Measurements from ENCODE around the gene TIMMDC1. TPM values are rescaled to one million over a fixed set of nuclear protein-coding genes. Genes with fewer than 3 reads are reported as not detected.
A peak's percentile ranks its signal among the peaks of the same experiment; 100 is the strongest.

The TIMMDC1 gene
- total and polyA plus RNA-seq, 2 donors, result 70.6 to 133 TPM

DNA sequence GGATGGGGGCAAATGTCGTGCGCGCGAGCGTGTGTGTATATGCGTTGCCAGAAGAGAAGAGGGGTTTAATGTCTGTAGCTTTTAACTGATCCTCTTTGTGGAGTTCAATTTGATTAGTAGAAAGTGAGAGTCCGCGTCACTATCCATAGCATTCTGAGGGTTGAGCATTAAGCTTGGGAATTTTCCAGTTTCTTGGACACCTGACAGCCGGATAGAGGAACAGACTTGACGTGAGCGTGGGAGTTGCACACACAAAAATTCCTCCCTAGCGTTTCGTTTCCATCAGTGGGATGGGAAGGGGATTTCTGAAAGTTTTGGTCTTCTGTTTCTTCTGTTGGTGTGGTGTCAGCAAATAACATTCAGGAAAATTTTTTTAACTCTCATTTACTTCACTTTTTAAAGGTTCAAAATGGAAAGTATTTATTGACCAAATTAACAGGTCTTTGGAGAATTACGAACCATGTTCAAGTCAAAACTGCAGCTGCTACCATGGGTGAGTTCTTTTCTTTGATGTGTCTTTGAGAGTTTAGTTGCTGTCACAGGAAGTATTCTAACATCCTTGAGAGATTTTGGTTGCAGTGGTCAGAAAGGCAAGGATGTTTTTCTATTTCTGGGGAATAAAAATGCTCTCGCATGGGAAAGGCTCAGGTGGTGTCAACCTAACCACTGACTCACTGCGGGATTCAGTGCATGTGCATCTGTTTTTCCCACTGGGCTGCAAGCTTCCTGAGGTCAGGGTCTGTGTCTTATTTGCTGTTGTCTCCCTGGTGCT, 28.7 kb upstream of the TIMMDC1 start:
- peak overlapping the region; percentile 84 to 95 for H3K4me3 ChIP-seq (ENCODE audit: low read length in 2 of 2)
- H3K27me3 ChIP-seq (ENCODE audit: control insufficient read depth in 2 of 2, insufficient read depth in 1 of 2, low read length in 1 of 2), result no peaks in the 10 kb centered on the region
- peak in 6 of 9 donors; percentile 6 to 50 (median 24) for DNase-seq (ENCODE audit: low read depth in 6 of 9, low spot score in 9 of 9)
- no peaks in the 10 kb centered on the region for H3K9me3 ChIP-seq (ENCODE audit: control insufficient read depth in 2 of 2, insufficient read depth in 1 of 2, low read length in 1 of 2)
- WGBS, result 11% methylated on average over 16 of the region's 16 CpGs
- H3K4me1 ChIP-seq (ENCODE audit: control insufficient read depth in 2 of 2, insufficient read depth in 2 of 2, low read length in 2 of 2), result peaks cover 6 to 18% of the 10 kb centered on the region in 2 donors
- peaks cover 9 to 26% of the 10 kb centered on the region in 2 donors for H3K36me3 ChIP-seq (ENCODE audit: control insufficient read depth in 2 of 2, insufficient read depth in 2 of 2, low read length in 1 of 2)
- H3K27ac ChIP-seq (ENCODE audit: low read depth in 1 of 2, low read length in 1 of 2), result peak overlapping the region; percentile 46 to 80

DNA sequence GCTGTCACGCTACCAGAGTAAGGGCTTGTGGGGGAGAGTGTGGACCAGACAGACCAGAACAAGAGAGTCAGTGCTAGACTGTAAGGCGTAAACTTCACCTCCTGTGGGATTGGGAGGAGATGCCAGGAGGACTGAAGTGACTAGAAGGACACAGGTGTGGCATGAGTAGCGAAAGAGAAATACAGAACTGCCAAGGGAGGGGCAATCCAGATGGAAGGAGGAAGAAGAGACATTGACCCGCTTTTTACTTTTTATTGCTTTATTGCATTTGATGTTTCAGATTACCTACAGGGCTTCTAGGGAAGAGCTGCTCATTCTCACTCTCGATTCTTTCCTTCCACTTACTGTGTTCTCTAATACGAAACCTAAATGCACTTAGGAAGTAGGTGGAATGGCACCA, 27.5 kb upstream of the TIMMDC1 start:
- peaks cover 6 to 18% of the 10 kb centered on the region in 2 donors for H3K4me1 ChIP-seq (ENCODE audit: control insufficient read depth in 2 of 2, insufficient read depth in 2 of 2, low read length in 2 of 2)
- no peak for DNase-seq (ENCODE audit: low read depth in 6 of 9, low spot score in 9 of 9)
- no peaks in the 10 kb centered on the region for H3K9me3 ChIP-seq (ENCODE audit: control insufficient read depth in 2 of 2, insufficient read depth in 1 of 2, low read length in 1 of 2)
- 96% methylated on average over 6 of the region's 6 CpGs for WGBS
- H3K27ac ChIP-seq (ENCODE audit: low read depth in 1 of 2, low read length in 1 of 2), result no peak overlapping the region
- H3K4me3 ChIP-seq (ENCODE audit: low read length in 2 of 2), result no peak overlapping the region
- H3K27me3 ChIP-seq (ENCODE audit: control insufficient read depth in 2 of 2, insufficient read depth in 1 of 2, low read length in 1 of 2), result no peaks in the 10 kb centered on the region
- peaks cover 9 to 27% of the 10 kb centered on the region in 2 donors for H3K36me3 ChIP-seq (ENCODE audit: control insufficient read depth in 2 of 2, insufficient read depth in 2 of 2, low read length in 1 of 2)

DNA sequence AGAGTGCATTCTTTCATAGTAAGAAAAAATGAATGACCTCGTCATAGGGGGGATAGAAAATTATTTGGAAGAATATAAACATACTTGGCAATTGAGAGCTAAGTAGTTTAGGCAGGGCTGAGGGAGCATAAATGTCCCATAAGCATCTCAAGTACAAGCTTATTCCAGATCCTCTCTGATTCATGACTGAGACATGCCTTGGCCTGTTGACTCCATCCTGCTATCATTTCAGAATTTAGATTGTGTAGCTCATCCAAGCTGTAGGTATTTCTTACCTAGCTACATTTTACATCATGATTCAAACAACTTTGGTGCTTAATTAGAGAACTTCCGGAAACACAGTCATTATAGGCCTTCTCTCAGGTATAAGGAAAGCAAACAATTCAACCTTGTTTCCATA, 17.3 kb upstream of the TIMMDC1 start:
- Histone ChIP-seq H3K4me3 (ENCODE audit: low read length in 2 of 2) (no peak overlapping the region), H3K9me3 (ENCODE audit: control insufficient read depth in 2 of 2, insufficient read depth in 1 of 2, low read length in 1 of 2) (no peaks in the 10 kb centered on the region), H3K36me3 (ENCODE audit: control insufficient read depth in 2 of 2, insufficient read depth in 2 of 2, low read length in 1 of 2) (peaks cover 22 to 45% of the 10 kb centered on the region in 2 donors), H3K27me3 (ENCODE audit: control insufficient read depth in 2 of 2, insufficient read depth in 1 of 2, low read length in 1 of 2) (no peaks in the 10 kb centered on the region), H3K4me1 (ENCODE audit: control insufficient read depth in 2 of 2, insufficient read depth in 2 of 2, low read length in 2 of 2) (no peaks in the 10 kb centered on the region), H3K27ac (ENCODE audit: low read depth in 1 of 2, low read length in 1 of 2) (no peak overlapping the region)
- WGBS, result 95% methylated on average over 2 of the region's 2 CpGs
- no peak for DNase-seq (ENCODE audit: low read depth in 6 of 9, low spot score in 9 of 9)

DNA sequence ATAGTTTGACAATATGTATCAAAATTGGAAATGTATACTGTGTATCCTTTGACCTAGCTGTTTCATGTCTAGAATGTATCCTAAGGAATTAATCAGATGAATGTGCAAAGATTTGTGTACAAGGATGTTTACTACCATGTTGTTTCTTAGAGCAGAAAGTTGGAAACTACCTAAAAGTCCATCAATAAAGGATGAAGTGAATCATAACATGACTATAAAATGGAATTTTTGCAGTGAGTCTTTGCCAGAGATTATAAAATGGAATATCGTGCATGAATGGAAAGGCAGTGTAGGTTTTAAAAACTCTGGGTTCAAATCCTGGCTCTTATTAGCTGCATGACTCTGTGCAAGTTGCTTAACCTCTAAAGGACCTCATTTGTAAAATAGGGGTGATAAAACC, 15.2 kb upstream of the TIMMDC1 start:
- no peak for DNase-seq (ENCODE audit: low read depth in 6 of 9, low spot score in 9 of 9)
- no peaks in the 10 kb centered on the region for H3K9me3 ChIP-seq (ENCODE audit: control insufficient read depth in 2 of 2, insufficient read depth in 1 of 2, low read length in 1 of 2)
- H3K27me3 ChIP-seq (ENCODE audit: control insufficient read depth in 2 of 2, insufficient read depth in 1 of 2, low read length in 1 of 2), result no peaks in the 10 kb centered on the region
- peaks cover 17 to 45% of the 10 kb centered on the region in 2 donors for H3K36me3 ChIP-seq (ENCODE audit: control insufficient read depth in 2 of 2, insufficient read depth in 2 of 2, low read length in 1 of 2)
- WGBS, result 94% methylated on average over 1 of the region's 1 CpG
- no peak overlapping the region for H3K27ac ChIP-seq (ENCODE audit: low read depth in 1 of 2, low read length in 1 of 2)
- H3K4me1 ChIP-seq (ENCODE audit: control insufficient read depth in 2 of 2, insufficient read depth in 2 of 2, low read length in 2 of 2), result no peaks in the 10 kb centered on the region
- no peak overlapping the region for H3K4me3 ChIP-seq (ENCODE audit: low read length in 2 of 2)

DNA sequence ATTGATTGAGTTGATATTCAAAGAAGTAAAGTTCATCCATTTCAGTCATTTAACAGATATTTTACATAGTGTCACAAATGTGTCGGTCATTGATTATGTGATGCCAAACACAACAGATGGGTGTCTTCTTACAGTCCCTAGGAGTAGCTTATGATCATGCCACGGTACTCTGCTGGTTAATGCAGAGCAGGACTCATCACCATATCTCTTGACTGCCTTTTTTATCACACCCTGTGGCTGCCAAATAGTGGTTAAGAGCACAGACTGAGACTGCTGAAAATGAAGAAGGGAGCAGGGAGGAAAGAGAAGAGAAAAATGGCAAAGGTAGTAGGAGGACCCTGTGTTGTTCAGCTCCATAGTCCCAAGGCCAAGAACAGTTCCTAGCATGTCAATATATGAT, 12.8 kb upstream of the TIMMDC1 start:
- H3K9me3 ChIP-seq (ENCODE audit: control insufficient read depth in 2 of 2, insufficient read depth in 1 of 2, low read length in 1 of 2), result no peaks in the 10 kb centered on the region
- no peak for DNase-seq (ENCODE audit: low read depth in 6 of 9, low spot score in 9 of 9)
- no peaks in the 10 kb centered on the region for H3K4me1 ChIP-seq (ENCODE audit: control insufficient read depth in 2 of 2, insufficient read depth in 2 of 2, low read length in 2 of 2)
- 95% methylated on average over 2 of the region's 2 CpGs for WGBS
- H3K4me3 ChIP-seq (ENCODE audit: low read length in 2 of 2), result no peak overlapping the region
- peaks cover 31 to 51% of the 10 kb centered on the region in 2 donors for H3K36me3 ChIP-seq (ENCODE audit: control insufficient read depth in 2 of 2, insufficient read depth in 2 of 2, low read length in 1 of 2)
- no peaks in the 10 kb centered on the region for H3K27me3 ChIP-seq (ENCODE audit: control insufficient read depth in 2 of 2, insufficient read depth in 1 of 2, low read length in 1 of 2)
- no peak overlapping the region for H3K27ac ChIP-seq (ENCODE audit: low read depth in 1 of 2, low read length in 1 of 2)

DNA sequence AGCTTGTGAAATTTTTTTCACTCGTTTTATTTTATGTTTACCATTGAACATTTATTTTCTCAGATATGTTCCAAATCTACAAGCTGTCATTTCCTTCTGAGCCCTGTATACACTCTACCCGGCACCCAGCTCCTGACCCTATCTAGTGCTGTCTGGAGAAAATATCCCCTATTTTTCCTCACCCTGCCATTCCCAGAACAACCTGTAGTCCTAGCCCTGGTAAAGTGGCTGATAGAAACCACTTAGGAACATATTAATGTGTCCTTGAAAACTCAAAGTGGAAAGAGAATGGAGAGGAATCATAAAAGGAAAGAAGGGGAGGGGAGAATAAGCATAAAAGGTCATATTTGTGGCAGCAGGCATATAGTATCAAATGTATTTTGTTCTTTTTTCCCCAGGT, 8.2 kb upstream of the TIMMDC1 start:
- peaks cover 28 to 47% of the 10 kb centered on the region in 2 donors for H3K36me3 ChIP-seq (ENCODE audit: control insufficient read depth in 2 of 2, insufficient read depth in 2 of 2, low read length in 1 of 2)
- whole genome bisulfite sequencing, result over 99% methylated on average over 2 of the region's 2 CpGs
- no peak for DNase-seq (ENCODE audit: low read depth in 6 of 9, low spot score in 9 of 9)

DNA sequence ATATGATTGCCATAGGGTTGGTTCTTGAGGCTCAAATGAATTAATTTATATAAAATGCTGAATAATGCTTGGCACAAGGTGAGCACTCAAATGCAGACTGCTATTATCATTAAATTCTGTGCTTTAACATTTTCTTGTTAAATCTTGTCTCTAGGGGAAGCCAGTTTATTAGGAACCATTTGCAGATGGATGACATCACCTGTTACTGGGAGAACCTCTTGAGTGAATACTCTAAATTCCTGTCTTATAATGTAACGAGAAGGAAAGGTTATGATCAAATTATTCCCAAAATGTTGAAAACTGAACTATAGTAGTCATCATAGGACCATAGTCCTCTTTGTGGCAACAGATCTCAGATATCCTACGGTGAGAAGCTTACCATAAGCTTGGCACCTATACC, 6.2 kb upstream of the TIMMDC1 start:
- DNase-seq (ENCODE audit: low read depth in 6 of 9, low spot score in 9 of 9), result no peak
- Histone ChIP-seq H3K4me3 (ENCODE audit: low read length in 2 of 2) (no peak overlapping the region), H3K4me1 (ENCODE audit: control insufficient read depth in 2 of 2, insufficient read depth in 2 of 2, low read length in 2 of 2) (no peaks in the 10 kb centered on the region), H3K27me3 (ENCODE audit: control insufficient read depth in 2 of 2, insufficient read depth in 1 of 2, low read length in 1 of 2) (no peaks in the 10 kb centered on the region), H3K27ac (ENCODE audit: low read depth in 1 of 2, low read length in 1 of 2) (no peak overlapping the region), H3K36me3 (ENCODE audit: control insufficient read depth in 2 of 2, insufficient read depth in 2 of 2, low read length in 1 of 2) (peaks cover 14 to 27% of the 10 kb centered on the region in 2 donors), H3K9me3 (ENCODE audit: control insufficient read depth in 2 of 2, insufficient read depth in 1 of 2, low read length in 1 of 2) (no peaks in the 10 kb centered on the region)
- WGBS, result 98% methylated on average over 2 of the region's 2 CpGs

More for the DNA sequence above, 8.2 kb upstream of the TIMMDC1 start:
- Histone ChIP-seq H3K4me1 (ENCODE audit: control insufficient read depth in 2 of 2, insufficient read depth in 2 of 2, low read length in 2 of 2) (no peaks in the 10 kb centered on the region), H3K4me3 (ENCODE audit: low read length in 2 of 2) (no peak overlapping the region), H3K27ac (ENCODE audit: low read depth in 1 of 2, low read length in 1 of 2) (no peak overlapping the region), H3K9me3 (ENCODE audit: control insufficient read depth in 2 of 2, insufficient read depth in 1 of 2, low read length in 1 of 2) (no peaks in the 10 kb centered on the region), H3K27me3 (ENCODE audit: control insufficient read depth in 2 of 2, insufficient read depth in 1 of 2, low read length in 1 of 2) (no peaks in the 10 kb centered on the region)

DNA sequence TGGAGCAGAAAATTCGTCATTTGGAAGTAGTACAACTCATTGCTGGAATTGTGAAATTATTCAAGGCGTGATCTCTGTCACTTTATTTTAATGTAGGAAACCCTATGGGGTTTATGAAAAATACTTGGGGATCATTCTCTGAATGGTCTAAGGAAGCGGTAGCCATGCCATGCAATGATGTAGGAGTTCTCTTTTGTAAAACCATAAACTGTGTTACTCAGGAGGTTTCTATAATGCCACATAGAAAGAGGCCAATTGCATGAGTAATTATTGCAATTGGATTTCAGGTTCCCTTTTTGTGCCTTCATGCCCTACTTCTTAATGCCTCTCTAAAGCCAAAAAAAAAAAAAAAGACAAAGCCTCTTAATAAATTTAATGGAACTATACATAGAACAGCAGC, 5.5 kb upstream of the TIMMDC1 start:
- Histone ChIP-seq H3K27me3 (ENCODE audit: control insufficient read depth in 2 of 2, insufficient read depth in 1 of 2, low read length in 1 of 2) (no peaks in the 10 kb centered on the region), H3K9me3 (ENCODE audit: control insufficient read depth in 2 of 2, insufficient read depth in 1 of 2, low read length in 1 of 2) (no peaks in the 10 kb centered on the region), H3K27ac (ENCODE audit: low read depth in 1 of 2, low read length in 1 of 2) (no peak overlapping the region), H3K36me3 (ENCODE audit: control insufficient read depth in 2 of 2, insufficient read depth in 2 of 2, low read length in 1 of 2) (peaks cover 14 to 24% of the 10 kb centered on the region in 2 donors), H3K4me3 (ENCODE audit: low read length in 2 of 2) (no peak overlapping the region), H3K4me1 (ENCODE audit: control insufficient read depth in 2 of 2, insufficient read depth in 2 of 2, low read length in 2 of 2) (peaks cover 2 to 3% of the 10 kb centered on the region in 2 donors)
- DNase-seq (ENCODE audit: low read depth in 6 of 9, low spot score in 9 of 9), result no peak
- 96% methylated on average over 3 of the region's 3 CpGs for WGBS

DNA sequence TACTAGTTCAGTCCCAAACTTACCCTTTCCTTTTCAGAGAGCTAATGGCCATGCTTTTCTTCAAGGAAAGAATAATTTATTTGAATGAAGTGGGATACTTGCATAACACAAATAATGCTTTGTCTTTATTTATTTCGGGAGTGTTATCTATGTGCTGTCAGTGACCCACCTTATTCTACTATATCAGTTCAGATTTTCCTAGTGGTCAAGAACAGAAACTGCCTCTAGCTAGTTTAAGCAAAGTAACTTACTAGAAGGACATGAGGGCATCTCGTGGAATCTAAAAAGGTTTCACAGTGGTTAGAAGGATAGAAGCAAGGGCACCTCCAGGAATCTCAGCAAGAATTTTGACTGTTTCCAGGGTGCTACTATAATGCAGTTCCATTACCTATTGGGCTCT, 3.8 kb upstream of the TIMMDC1 start:
- Histone ChIP-seq H3K36me3 (ENCODE audit: control insufficient read depth in 2 of 2, insufficient read depth in 2 of 2, low read length in 1 of 2) (peaks cover 3 to 13% of the 10 kb centered on the region in 2 donors), H3K9me3 (ENCODE audit: control insufficient read depth in 2 of 2, insufficient read depth in 1 of 2, low read length in 1 of 2) (no peaks in the 10 kb centered on the region), H3K27ac (ENCODE audit: low read depth in 1 of 2, low read length in 1 of 2) (no peak overlapping the region), H3K4me3 (ENCODE audit: low read length in 2 of 2) (no peak overlapping the region), H3K4me1 (ENCODE audit: control insufficient read depth in 2 of 2, insufficient read depth in 2 of 2, low read length in 2 of 2) (peaks cover 11 to 12% of the 10 kb centered on the region in 2 donors), H3K27me3 (ENCODE audit: control insufficient read depth in 2 of 2, insufficient read depth in 1 of 2, low read length in 1 of 2) (no peaks in the 10 kb centered on the region)
- 96% methylated on average over 2 of the region's 2 CpGs for WGBS
- no peak for DNase-seq (ENCODE audit: low read depth in 6 of 9, low spot score in 9 of 9)
